Measurements from ENCODE around the gene HRH1. TPM values are rescaled to one million over a fixed set of nuclear protein-coding genes. Genes with fewer than 3 reads are reported as not detected.

Gene HRH1
- total RNA-seq, 1 donor from 2014 or later = not detected

- Mint-ChIP-seq H3K27me3 (ENCODE audit: unreplicated experiment) (peaks cover 5% of the 10 kb centered on the region), H3K27ac (ENCODE audit: unreplicated experiment) (no peak overlapping the region), H3K4me1 (ENCODE audit: low read depth, unreplicated experiment) (peaks cover 15% of the 10 kb centered on the region), H3K4me3 (ENCODE audit: unreplicated experiment) (no peak overlapping the region), H3K9me3 (ENCODE audit: unreplicated experiment) (peaks cover 4% of the 10 kb centered on the region), H3K36me3 (ENCODE audit: unreplicated experiment) (no peaks in the 10 kb centered on the region)
- no peak for TF ChIP-seq CTCF (IDR thresholded peaks at IDR 0.05; ENCODE audit: partially characterized antibody, unreplicated experiment)
- DNase-seq = no peak
Observed at GRCh38 chr3:11198495-11198894, 44.2 kb downstream of the HRH1 start.

GRCh38 chr3:11199902-11200845 is 45.9 kb downstream of the HRH1 start:
- Mint-ChIP-seq H3K27me3 (ENCODE audit: unreplicated experiment) (peaks cover 3% of the 10 kb centered on the region), H3K9me3 (ENCODE audit: unreplicated experiment) (peaks cover 4% of the 10 kb centered on the region), H3K27ac (ENCODE audit: unreplicated experiment) (no peak overlapping the region), H3K4me1 (ENCODE audit: low read depth, unreplicated experiment) (peaks cover 15% of the 10 kb centered on the region), H3K36me3 (ENCODE audit: unreplicated experiment) (no peaks in the 10 kb centered on the region), H3K4me3 (ENCODE audit: unreplicated experiment) (no peak overlapping the region)
- DNase-seq = no peak
- no peak for TF ChIP-seq CTCF (IDR thresholded peaks at IDR 0.05; ENCODE audit: partially characterized antibody, unreplicated experiment)

GRCh38 chr3:11201251-11202019 is 47.1 kb downstream of the HRH1 start:
- no peaks in the 10 kb centered on the region for H3K36me3 Mint-ChIP-seq (ENCODE audit: unreplicated experiment)
- DNase-seq = no peak
- no peaks in the 10 kb centered on the region for H3K27me3 Mint-ChIP-seq (ENCODE audit: unreplicated experiment)
- H3K27ac Mint-ChIP-seq (ENCODE audit: unreplicated experiment) = no peak overlapping the region
- no peak for TF ChIP-seq CTCF (IDR thresholded peaks at IDR 0.05; ENCODE audit: partially characterized antibody, unreplicated experiment)
- no peak overlapping the region for H3K4me3 Mint-ChIP-seq (ENCODE audit: unreplicated experiment)
- H3K9me3 Mint-ChIP-seq (ENCODE audit: unreplicated experiment) = peaks cover under 1% of the 10 kb centered on the region
- H3K4me1 Mint-ChIP-seq (ENCODE audit: low read depth, unreplicated experiment) = peaks cover 5% of the 10 kb centered on the region

GRCh38 chr3:11203961-11204360 is 49.7 kb downstream of the HRH1 start:
- H3K36me3 Mint-ChIP-seq (ENCODE audit: unreplicated experiment) = no peaks in the 10 kb centered on the region

More at GRCh38 chr3:11203961-11204360, 49.7 kb downstream of the HRH1 start:
- DNase-seq = no peak
- H3K4me3 Mint-ChIP-seq (ENCODE audit: unreplicated experiment) = no peak overlapping the region
- H3K9me3 Mint-ChIP-seq (ENCODE audit: unreplicated experiment) = no peaks in the 10 kb centered on the region
- no peak overlapping the region for H3K27ac Mint-ChIP-seq (ENCODE audit: unreplicated experiment)
- TF ChIP-seq CTCF (IDR thresholded peaks at IDR 0.05; ENCODE audit: partially characterized antibody, unreplicated experiment) = no peak
- H3K27me3 Mint-ChIP-seq (ENCODE audit: unreplicated experiment) = no peaks in the 10 kb centered on the region
- H3K4me1 Mint-ChIP-seq (ENCODE audit: low read depth, unreplicated experiment) = no peaks in the 10 kb centered on the region

All from glutamatergic neuron (in vitro differentiated cells).